ENCODE data around the gene IL17RA. TPM values are rescaled to one million over a fixed set of nuclear protein-coding genes. Genes with fewer than 3 reads are reported as not detected.
"Not testable (repeated sequence)": the region's sequence is repeated elsewhere in the genome, so short reads cannot be mapped to it uniquely, and the experiment has no call there.

Gene IL17RA
- total and polyA plus RNA-seq, 2 of the 4 experiments (the other 2 are of a cell fraction), result 5.2 to 15.3 TPM

DNA sequence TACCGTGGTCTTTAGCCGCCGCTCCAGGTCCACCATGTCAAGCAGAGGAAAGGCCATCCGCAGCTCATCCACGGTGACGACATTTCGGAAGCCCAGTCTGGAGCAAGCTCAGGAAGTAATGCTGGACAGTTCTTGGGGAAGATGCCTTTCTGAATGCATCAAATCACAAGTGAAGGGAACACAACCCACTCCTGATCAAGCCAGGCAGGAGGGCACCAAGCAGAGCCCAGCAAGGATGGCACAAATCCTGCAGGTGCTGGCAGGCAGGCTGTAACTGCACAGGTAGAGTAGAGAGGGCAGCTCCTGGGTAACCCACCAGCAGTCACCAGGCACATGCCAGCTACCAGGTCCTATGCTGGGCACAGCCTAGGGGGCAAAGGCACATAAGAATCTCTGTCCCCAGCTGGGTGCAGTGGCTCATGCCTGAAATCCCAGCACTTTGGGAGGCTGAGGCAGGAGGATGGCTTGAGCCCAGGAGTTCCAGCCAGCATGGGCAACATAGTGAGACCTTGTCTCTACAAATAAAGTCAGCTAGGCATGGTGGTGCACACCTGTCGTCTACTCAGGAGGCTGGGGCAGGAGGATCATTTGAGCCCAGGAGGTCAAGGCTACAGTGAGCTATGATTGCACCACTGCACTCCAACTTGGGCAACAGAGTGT lies 60.4 kb downstream of the IL17RA start:
- DNase-seq, result no peak
- no peak overlapping the region for H3K4ac ChIP-seq (ENCODE audit: low read depth, low read length)
- H4K91ac ChIP-seq (ENCODE audit: insufficient read depth, low read depth, low read length), result no peak overlapping the region
- H3K36me3 ChIP-seq (ENCODE audit: control insufficient read depth, insufficient read depth, low read length), result peaks cover 36% of the 10 kb centered on the region
- dilution Hi-C loops (cut with HindIII; ENCODE audit: low sequenced_read_pairs, unreplicated experiment), result no loop called here
- no TSS peak for BruUV-seq (replicated peaks)
- ChIA-PET CTCF (no interaction called here), POLR2A (ENCODE audit: unreplicated experiment) (interaction anchor here (0.6 kb wide), 1 partner anchor 601 kb away, joined by 3 read pairs; no protein-coding TSS in a partner anchor)
- H3K4me2 ChIP-seq (ENCODE audit: low read depth, low read length), result no peak overlapping the region
- no peak overlapping the region for H3K14ac ChIP-seq (replicated peaks; ENCODE audit: low read depth, low read length)
- H4K5ac ChIP-seq (ENCODE audit: low read depth, low read length), result no peak overlapping the region
- no peak overlapping the region for H3K18ac ChIP-seq (ENCODE audit: low read depth, low read length)
- H3K27ac ChIP-seq (ENCODE audit: insufficient read depth, low read length), result no peak overlapping the region
- ATAC-seq (ENCODE audit: low read depth), result no peak
- H2AFZ ChIP-seq (replicated peaks; ENCODE audit: low read length, poor library complexity), result no peak overlapping the region
- no CpG with 5 or more reads among the region's 8 CpGs for WGBS, 2 experiments (ENCODE audit: extremely low coverage in 2 of 2, insufficient read length in 1 of 2)
- in situ Hi-C loops (cut with MboI; ENCODE audit: low sequenced_read_pairs), result no loop called here
- no peak overlapping the region for H3K9ac ChIP-seq (ENCODE audit: low read depth, low read length)
- H2AK9ac ChIP-seq (replicated peaks; ENCODE audit: low read depth, low read length, poor library complexity), result no peak overlapping the region
- no peak overlapping the region for H2BK20ac ChIP-seq (ENCODE audit: low read depth, low read length)
- 0 out of 2 replicates have a peak, but pooled peaks cover 5% of the 10 kb centered on the region for H3K9me1 ChIP-seq (ENCODE audit: insufficient read depth, low read length)
- intact Hi-C loops (cut with micrococcal nuclease), result no loop called here
- peaks cover 4 to 20% of the 10 kb centered on the region in 2 experiments; a peak in 3 of 4 replicates for H3K79me1 ChIP-seq (ENCODE audit: low read depth in 1 of 2, low read length in 2 of 2)
- peaks cover 16% of the 10 kb centered on the region; the same call in 1 of the 2 replicates for H4K20me1 ChIP-seq (ENCODE audit: insufficient read depth, low read length)
- H3K27me3 ChIP-seq (ENCODE audit: control insufficient read depth, insufficient read depth, low read length), result no peaks in the 10 kb centered on the region
- H3K9me3 ChIP-seq (ENCODE audit: control insufficient read depth, insufficient read depth, low read length), result no peaks in the 10 kb centered on the region
- H3K56ac ChIP-seq (ENCODE audit: extremely low read depth, insufficient read depth, low read length), result no peak overlapping the region
- H3K4me3 ChIP-seq (ENCODE audit: insufficient read depth, low read depth, low read length), result no peak overlapping the region
- H3K23ac ChIP-seq (ENCODE audit: low read depth, low read length), result no peak overlapping the region
- H2BK15ac ChIP-seq (ENCODE audit: low read depth, low read length), result no peak overlapping the region
- no peak overlapping the region for H4K8ac ChIP-seq (ENCODE audit: low read depth in 2 of 2, low read length in 2 of 2)
- TF ChIP-seq, protein P1, sequence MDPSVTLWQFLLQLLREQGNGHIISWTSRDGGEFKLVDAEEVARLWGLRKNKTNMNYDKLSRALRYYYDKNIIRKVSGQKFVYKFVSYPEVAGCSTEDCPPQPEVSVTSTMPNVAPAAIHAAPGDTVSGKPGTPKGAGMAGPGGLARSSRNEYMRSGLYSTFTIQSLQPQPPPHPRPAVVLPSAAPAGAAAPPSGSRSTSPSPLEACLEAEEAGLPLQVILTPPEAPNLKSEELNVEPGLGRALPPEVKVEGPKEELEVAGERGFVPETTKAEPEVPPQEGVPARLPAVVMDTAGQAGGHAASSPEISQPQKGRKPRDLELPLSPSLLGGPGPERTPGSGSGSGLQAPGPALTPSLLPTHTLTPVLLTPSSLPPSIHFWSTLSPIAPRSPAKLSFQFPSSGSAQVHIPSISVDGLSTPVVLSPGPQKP (IDR thresholded peaks at IDR 0.05; ENCODE audit: borderline replicate concordance, low read depth, low read length), result no peak
- TF ChIP-seq, protein P2, sequence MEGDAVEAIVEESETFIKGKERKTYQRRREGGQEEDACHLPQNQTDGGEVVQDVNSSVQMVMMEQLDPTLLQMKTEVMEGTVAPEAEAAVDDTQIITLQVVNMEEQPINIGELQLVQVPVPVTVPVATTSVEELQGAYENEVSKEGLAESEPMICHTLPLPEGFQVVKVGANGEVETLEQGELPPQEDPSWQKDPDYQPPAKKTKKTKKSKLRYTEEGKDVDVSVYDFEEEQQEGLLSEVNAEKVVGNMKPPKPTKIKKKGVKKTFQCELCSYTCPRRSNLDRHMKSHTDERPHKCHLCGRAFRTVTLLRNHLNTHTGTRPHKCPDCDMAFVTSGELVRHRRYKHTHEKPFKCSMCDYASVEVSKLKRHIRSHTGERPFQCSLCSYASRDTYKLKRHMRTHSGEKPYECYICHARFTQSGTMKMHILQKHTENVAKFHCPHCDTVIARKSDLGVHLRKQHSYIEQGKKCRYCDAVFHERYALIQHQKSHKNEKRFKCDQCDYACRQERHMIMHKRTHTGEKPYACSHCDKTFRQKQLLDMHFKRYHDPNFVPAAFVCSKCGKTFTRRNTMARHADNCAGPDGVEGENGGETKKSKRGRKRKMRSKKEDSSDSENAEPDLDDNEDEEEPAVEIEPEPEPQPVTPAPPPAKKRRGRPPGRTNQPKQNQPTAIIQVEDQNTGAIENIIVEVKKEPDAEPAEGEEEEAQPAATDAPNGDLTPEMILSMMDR (conservative IDR thresholded peaks at IDR 0.05; ENCODE audit: low read depth, low read length), result no peak
- no peak for TF ChIP-seq POLR2A (IDR thresholded peaks at IDR 0.05; ENCODE audit: low read depth, low read length)
- H2BK120ac ChIP-seq (ENCODE audit: low read depth, low read length), result no peak overlapping the region
- H3K4me1 ChIP-seq (ENCODE audit: control insufficient read depth, insufficient read depth, low read length), result no peaks in the 10 kb centered on the region
- no peak overlapping the region for H2BK5ac ChIP-seq (ENCODE audit: low read depth, low read length, poor library complexity, severe bottlenecking)
- H2AK5ac ChIP-seq (ENCODE audit: low read depth, low read length), result no peak overlapping the region

DNA sequence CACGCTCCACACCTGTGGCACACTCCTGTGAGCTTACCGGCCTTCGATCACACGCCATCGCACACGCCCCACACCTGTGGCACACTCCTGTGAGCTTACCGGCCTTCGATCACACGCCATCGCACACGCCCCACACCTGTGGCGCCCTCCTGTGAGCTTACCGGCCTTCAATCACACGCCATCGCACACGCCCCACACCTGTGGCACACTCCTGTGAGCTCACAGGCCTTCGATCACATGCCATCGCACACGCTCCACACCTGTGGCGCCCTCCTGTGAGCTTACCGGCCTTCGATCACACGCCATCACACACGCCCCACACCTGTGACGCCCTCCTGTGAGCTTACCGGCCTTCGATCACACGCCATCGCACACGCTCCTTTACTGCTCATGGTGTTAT lies 62.7 kb downstream of the IL17RA start:
- dilution Hi-C loops (cut with HindIII; ENCODE audit: low sequenced_read_pairs, unreplicated experiment), result not testable (repeated sequence)
- CTCF ChIA-PET, result interaction anchor here (1.2 kb wide), 1 partner anchor 24 kb away, joined by 3 read pairs; no protein-coding TSS in a partner anchor

More for the DNA sequence above, 62.7 kb downstream of the IL17RA start:
- H4K8ac ChIP-seq (ENCODE audit: low read depth in 2 of 2, low read length in 2 of 2); DNase-seq; H3K4ac ChIP-seq (ENCODE audit: low read depth, low read length); H3K56ac ChIP-seq (ENCODE audit: extremely low read depth, insufficient read depth, low read length); H3K9ac ChIP-seq (ENCODE audit: low read depth, low read length); H2AK5ac ChIP-seq (ENCODE audit: low read depth, low read length); H3K18ac ChIP-seq (ENCODE audit: low read depth, low read length); intact Hi-C loops (cut with micrococcal nuclease); H3K27me3 ChIP-seq (ENCODE audit: control insufficient read depth, insufficient read depth, low read length); H3K14ac ChIP-seq (replicated peaks; ENCODE audit: low read depth, low read length); H3K4me1 ChIP-seq (ENCODE audit: control insufficient read depth, insufficient read depth, low read length); ATAC-seq (ENCODE audit: low read depth); H3K27ac ChIP-seq (ENCODE audit: insufficient read depth, low read length); H2BK20ac ChIP-seq (ENCODE audit: low read depth, low read length); H3K23ac ChIP-seq (ENCODE audit: low read depth, low read length); BruUV-seq (replicated peaks); H2BK15ac ChIP-seq (ENCODE audit: low read depth, low read length); H3K4me2 ChIP-seq (ENCODE audit: low read depth, low read length); H4K91ac ChIP-seq (ENCODE audit: insufficient read depth, low read depth, low read length); H3K9me3 ChIP-seq (ENCODE audit: control insufficient read depth, insufficient read depth, low read length); H4K5ac ChIP-seq (ENCODE audit: low read depth, low read length); H2BK120ac ChIP-seq (ENCODE audit: low read depth, low read length); POLR2A ChIA-PET (ENCODE audit: unreplicated experiment); H2BK5ac ChIP-seq (ENCODE audit: low read depth, low read length, poor library complexity, severe bottlenecking); H2AK9ac ChIP-seq (replicated peaks; ENCODE audit: low read depth, low read length, poor library complexity); in situ Hi-C loops (cut with MboI; ENCODE audit: low sequenced_read_pairs); H3K4me3 ChIP-seq (ENCODE audit: insufficient read depth, low read depth, low read length); H3K9me1 ChIP-seq (ENCODE audit: insufficient read depth, low read length); H2AFZ ChIP-seq (replicated peaks; ENCODE audit: low read length, poor library complexity): not testable (repeated sequence)
- WGBS, 2 experiments (ENCODE audit: extremely low coverage in 2 of 2, insufficient read length in 1 of 2), result 82% methylated on average over 4 of the region's 30 CpGs; no CpG with 5 or more reads in 1 of the 2 experiments
- Histone ChIP-seq H3K79me1 (ENCODE audit: low read depth in 1 of 2, low read length in 2 of 2) (peaks cover 4 to 25% of the 10 kb centered on the region in 2 experiments; a peak in 3 of 4 replicates), H4K20me1 (ENCODE audit: insufficient read depth, low read length) (peaks cover 19% of the 10 kb centered on the region; the same call in 1 of the 2 replicates), H3K36me3 (ENCODE audit: control insufficient read depth, insufficient read depth, low read length) (peaks cover 27% of the 10 kb centered on the region)
